Measurements from ENCODE around the gene FOXD4L5.
"Not testable (repeated sequence)": the region's sequence is repeated elsewhere in the genome, so short reads cannot be mapped to it uniquely, and the experiment has no call there.

FOXD4L5 gene

GRCh38 chr9:65285109-65285508, at the start of gene FOXD4L5:
TSS of gene FOXD4L5 (minus strand) at chr9:65285209. CDS start at chr9:65284377, 832 bp downstream.
- DNase-seq = not testable (repeated sequence)

- DNase-seq = not testable (repeated sequence)
Observed at GRCh38 chr9:65283943-65284342, 1.1 kb downstream of the FOXD4L5 start.

- DNase-seq = not testable (repeated sequence)
Observed at GRCh38 chr9:65282976-65283375, 2.0 kb downstream of the FOXD4L5 start.
